Dedifferentiated amniotic fluid mesenchymal stem cell (primary cell): ENCODE results near the gene MAP4K2.
"Not testable (repeated sequence)": the region's sequence is repeated elsewhere in the genome, so short reads cannot be mapped to it uniquely, and the experiment has no call there.

Source experiments
- DNase-seq: peaks from one replicate; pipeline ENCODE4 v3.0.0-alpha.2; 2016; ENCODE audit errors: extremely low spot score

Gene MAP4K2

GRCh38 chr11:64838600-64839334 lies 35.8 kb upstream of the MAP4K2 start:
- no peak for DNase-seq

DNA sequence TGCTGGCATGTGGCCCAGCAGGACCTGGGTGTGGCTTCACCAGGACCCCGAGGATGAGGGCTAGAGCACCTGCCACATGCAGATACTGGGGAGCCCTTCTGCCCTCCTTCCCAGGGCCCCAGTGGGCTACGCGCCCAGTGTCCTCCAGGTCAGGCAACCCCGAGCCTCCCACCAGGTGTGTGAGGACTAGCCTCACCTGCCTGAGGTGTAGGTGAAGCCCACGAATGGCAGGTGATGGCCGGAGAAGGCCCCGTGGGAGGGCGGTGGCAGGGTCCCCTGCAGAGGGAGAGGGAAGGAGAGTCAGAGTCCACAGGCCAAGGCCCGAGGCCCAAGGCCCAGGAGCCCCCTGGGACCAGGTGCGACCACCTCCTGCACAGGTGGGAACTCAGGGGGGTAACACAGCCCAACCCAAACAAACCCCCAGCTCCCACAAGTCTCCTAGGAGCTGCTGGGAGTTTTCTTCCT lies 34.9 kb upstream of the MAP4K2 start:
- DNase-seq: no peak

- no peak for DNase-seq
Measured at GRCh38 chr11:64836448-64837072, 33.5 kb upstream of the MAP4K2 start.

- DNase-seq: no peak
Measured at GRCh38 chr11:64835616-64836447, 32.8 kb upstream of the MAP4K2 start.

DNA sequence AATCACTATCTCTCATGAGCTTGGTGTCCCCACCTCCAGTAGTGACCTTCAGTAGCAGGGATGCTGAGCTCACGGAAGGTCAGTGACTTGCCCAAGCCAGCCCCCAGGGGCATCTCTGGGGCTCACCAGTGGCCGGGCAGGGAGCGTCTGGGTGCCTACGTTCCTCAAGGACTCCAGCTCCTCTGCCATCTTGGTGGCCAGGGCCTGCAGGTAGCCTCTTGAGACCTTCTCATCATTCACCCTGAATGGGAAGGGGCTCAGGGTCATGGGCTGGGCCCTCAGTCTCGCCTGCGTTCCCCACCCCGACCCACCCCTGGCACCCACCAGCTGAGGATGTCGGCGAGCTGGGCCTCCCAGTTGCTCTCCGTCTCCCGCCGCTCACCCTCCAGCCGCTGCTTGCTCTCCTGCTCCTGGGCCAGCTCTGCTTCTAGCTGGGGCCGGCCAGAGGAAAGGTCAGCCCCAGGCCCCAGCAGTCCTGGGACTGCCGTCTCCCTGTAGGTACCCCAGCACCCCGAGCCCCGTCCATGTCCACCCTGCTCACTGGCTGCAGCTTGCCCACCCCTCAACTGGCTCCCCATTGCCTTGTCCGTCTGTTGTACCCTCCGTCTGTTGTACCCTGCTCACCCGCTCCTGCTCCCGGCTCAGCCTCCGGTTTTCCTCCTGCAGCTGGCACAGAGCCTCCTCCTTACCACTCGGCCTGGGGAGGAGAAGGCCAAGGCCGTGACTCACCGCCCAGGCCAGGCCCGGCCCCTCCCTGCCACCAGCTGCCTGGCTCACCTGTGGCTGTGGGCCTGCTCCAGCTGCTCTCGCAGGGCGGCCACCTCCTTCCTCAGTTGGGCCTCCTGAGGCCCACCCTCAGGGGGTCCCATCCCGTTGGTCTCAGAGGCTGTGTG lies 32.0 kb upstream of the MAP4K2 start:
- no peak for DNase-seq

DNA sequence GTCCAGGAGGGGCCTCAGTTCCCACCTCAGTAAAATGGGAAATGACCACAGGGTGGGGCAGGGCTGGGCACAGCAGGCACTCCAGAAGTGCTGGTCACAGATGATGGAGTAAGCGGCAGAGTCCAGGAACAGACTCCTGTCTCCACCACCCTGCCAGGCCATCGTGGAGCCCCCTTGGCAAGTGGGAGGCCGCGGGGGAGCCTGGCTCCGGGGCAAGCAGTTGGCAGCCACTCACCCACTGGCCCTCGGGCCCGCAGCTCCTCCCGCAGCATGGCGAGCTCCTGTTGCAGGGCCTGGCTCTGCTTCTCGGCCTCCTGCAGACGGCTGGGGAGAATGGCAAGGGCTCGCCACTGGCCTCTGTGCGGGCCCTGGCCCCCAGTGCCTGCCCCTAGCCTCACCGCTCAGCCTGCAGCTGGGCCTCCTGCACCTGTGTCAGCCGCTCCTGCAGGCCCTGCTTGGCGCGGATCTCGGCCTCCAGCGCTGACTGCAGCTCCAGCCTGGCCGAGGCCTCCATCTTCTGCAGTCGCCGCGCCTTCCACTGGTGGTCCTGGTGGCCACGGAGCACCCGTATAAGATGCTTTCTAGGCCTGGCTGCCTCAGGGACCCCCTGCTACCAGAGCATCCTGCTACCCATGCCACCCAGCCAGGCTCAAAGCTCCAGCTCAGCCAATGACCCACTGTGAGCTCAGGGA lies 31.2 kb upstream of the MAP4K2 start:
- no peak for DNase-seq

DNA sequence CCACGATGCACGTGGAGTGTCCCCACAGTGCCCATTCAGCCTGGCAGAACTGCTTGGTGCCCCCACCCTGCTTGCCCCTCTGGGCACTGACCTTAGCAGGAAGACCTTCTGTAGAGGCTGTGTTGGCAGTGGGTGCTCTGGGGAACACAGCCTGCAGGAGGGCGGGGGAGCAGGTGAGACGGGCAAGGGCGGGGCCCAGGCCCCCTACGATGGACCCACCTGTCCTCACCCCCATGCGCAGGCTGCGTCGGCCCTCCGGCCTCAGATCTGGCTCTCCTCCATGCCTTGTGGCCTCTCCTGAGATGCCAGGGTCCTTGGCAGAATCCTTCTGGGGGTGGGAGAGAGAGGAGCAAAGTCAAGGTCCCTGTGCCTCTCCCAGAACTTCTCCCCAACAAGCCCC lies 30.5 kb upstream of the MAP4K2 start:
- DNase-seq: no peak

DNA sequence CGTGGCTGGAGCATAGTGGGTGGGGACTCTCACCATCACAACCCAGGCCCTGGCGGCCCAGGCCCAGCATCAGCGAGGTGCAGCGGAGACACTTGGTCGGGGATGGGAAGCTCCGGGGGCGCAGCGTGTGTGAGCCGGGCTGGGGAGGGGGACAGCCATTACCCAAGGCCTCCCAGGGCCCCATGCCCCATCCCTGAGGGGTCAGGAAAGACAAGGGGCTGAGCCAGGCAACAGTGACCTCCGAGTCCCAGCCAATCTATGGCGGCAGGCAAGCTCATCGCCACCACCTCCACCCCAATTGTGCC lies 30.1 kb upstream of the MAP4K2 start:
- DNase-seq: no peak

- DNase-seq: no peak
Measured at GRCh38 chr11:64832467-64833197, 29.6 kb upstream of the MAP4K2 start.

GRCh38 chr11:64831411-64831891 lies 28.4 kb upstream of the MAP4K2 start:
- no peak for DNase-seq

GRCh38 chr11:64829536-64830251 lies 26.7 kb upstream of the MAP4K2 start:
- DNase-seq: no peak

DNA sequence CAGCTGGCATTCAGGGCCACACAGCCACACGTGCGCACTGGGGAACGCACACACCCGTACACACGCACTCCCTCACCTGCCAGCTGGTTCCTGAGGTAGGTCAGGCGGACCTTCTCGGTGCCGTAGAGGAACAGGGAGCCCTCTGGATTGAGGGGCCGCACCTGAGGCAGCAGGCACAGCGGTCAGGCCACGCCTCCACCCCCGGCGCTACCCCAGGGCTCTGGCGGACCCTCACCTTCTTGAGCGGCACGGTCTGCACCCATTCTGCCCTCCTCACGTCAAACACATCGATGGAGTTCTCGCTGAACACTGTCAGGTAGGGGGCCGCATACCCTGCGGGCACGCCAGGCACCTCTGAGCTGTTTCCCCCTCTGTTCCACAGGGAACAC lies 24.4 kb upstream of the MAP4K2 start:
- no peak for DNase-seq

- no peak for DNase-seq
Measured at GRCh38 chr11:64826578-64827450, 23.8 kb upstream of the MAP4K2 start.

DNA sequence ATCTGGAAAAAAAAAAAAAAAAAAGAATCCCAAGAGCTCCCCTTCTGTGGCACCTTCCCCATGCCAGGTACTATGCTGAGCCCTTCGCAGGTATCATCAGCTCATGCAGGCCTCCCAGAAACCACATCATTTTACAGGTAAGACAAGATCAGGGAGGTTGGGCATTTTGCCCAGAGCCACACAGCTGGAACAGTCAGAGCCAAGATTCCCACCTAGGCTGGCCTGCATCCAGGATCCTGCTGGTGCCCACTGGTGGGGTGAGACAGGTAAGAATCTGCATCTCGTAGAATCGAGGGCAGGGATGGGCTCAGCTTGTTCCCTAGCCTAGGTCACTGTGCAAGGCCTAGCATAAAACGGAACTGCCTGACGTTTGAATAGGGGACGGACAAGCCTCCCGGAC lies 23.0 kb upstream of the MAP4K2 start:
- no peak for DNase-seq

GRCh38 chr11:64823568-64824119 lies 20.6 kb upstream of the MAP4K2 start:
- DNase-seq: no peak

GRCh38 chr11:64817476-64817875 lies 14.5 kb upstream of the MAP4K2 start:
- no peak for DNase-seq

DNA sequence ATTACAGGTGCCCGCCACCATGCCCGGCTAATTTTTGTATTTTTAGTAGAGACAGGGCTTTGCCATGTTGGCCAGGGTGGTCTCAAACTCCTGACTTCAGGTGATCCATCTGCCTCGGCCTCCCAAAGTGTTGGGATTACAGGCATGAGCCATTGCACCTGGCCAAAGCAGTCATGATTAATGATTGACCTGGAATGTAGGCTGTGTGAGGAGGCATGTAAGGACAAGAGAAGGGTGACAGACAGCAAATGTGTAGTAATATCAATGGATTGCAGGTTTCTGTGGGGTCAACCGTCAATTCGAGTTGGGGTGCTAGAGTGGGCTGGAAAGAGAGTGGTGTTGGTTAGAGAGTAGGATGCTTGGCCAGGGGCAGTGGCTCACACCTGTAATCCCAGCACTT lies 12.4 kb upstream of the MAP4K2 start:
- DNase-seq: not testable (repeated sequence)

DNA sequence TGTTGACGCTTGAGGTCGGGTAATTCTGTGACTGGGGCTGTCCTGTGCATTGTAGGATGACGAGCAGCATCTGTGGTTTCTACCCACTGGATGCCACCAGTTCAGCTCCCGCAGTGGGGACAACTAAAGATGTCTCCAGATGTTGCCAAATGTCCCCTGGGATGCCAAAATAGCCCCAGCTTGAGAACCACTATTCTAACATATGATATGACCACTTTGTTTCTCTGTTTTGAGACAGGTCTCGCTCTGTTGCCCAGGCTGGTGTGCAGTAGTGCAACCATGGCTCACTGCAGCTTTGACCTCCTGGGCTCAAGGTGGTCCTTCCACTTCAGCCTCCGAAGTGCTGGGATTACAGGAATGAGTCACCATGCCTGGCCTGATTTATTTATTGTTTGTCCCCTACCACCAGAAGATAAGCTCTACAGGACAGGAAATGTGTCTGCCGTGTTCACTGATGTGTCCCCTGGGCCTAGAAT lies 11.7 kb upstream of the MAP4K2 start:
- no peak for DNase-seq
